Muscle of leg (tissue), 11 donors: ENCODE results near the gene DTYMK. TPM values are rescaled to one million over a fixed set of nuclear protein-coding genes. Genes with fewer than 3 reads are reported as not detected.

Source experiments
- DNase-seq: peaks from one replicate; pipeline ENCODE4 v3.0.0; 2013
- H3K27ac ChIP-seq: one replicate; pipeline ENCODE4 v1.5.1; 2013; ENCODE audit warnings: mild to moderate bottlenecking, low read length, control low read depth
- H3K27me3 ChIP-seq: one replicate; pipeline ENCODE4 v1.6.1; 2013; ENCODE audit warnings: low read length; ENCODE audit not compliant: control insufficient read depth, insufficient read depth
- H3K36me3 ChIP-seq: one replicate; pipeline ENCODE4 v1.6.1; 2013; ENCODE audit warnings: low read length; ENCODE audit not compliant: control insufficient read depth, insufficient read depth
- H3K4me1 ChIP-seq: one replicate; pipeline ENCODE4 v1.6.1; 2013; ENCODE audit warnings: low read length; ENCODE audit not compliant: control insufficient read depth, insufficient read depth
- H3K4me3 ChIP-seq: one replicate; pipeline ENCODE4 v1.5.1; 2013; ENCODE audit warnings: low read length, control low read depth
- H3K9me3 ChIP-seq: replicated peaks from 2 replicates; pipeline ENCODE4 v1.6.1; 2013; ENCODE audit warnings: low read depth, low read length; ENCODE audit not compliant: control insufficient read depth
- WGBS: methylation state at CpG from one replicate; pipeline ENCODE4 v1.1.5; 2013; ENCODE audit warnings: missing lambda C conversion rate; ENCODE audit not compliant: insufficient coverage; 5-methylcytosine and 5-hydroxymethylcytosine counted together
- polyA plus RNA-seq, 8 donors: library from polyadenylated mRNA; unstranded; fragments of 120-200 nt; gene quantifications; one replicate each; pipeline versions ENCODE4 v1.2.1 to v1.2.3, GENCODE V29; 2013; ENCODE audit warnings: inconsistent platforms in 1 of 8, low replicate concordance in 1 of 8; ENCODE audit not compliant: insufficient read length in 8 of 8, insufficient read depth in 1 of 8
- total RNA-seq: library from RNA; stranded (reverse); fragments of 120-200 nt; gene quantifications from one replicate; pipeline ENCODE4 v1.2.4, GENCODE V29; 2013

Gene DTYMK
- total and polyA plus RNA-seq, 9 donors = 22.7 to 35.1 (median 28.5) TPM

- peaks cover 55% of the 10 kb centered on the region for H3K36me3 ChIP-seq
- WGBS = 96% methylated on average over 10 of the region's 13 CpGs
- no peaks in the 10 kb centered on the region for H3K27me3 ChIP-seq
- no peak for DNase-seq
- no peak overlapping the region for H3K27ac ChIP-seq
- peaks cover 4% of the 10 kb centered on the region for H3K4me1 ChIP-seq
- no peak overlapping the region for H3K4me3 ChIP-seq
- no peaks in the 10 kb centered on the region for H3K9me3 ChIP-seq
Observed at GRCh38 chr2:241653210-241653750, 33.3 kb downstream of the DTYMK start.

DNA sequence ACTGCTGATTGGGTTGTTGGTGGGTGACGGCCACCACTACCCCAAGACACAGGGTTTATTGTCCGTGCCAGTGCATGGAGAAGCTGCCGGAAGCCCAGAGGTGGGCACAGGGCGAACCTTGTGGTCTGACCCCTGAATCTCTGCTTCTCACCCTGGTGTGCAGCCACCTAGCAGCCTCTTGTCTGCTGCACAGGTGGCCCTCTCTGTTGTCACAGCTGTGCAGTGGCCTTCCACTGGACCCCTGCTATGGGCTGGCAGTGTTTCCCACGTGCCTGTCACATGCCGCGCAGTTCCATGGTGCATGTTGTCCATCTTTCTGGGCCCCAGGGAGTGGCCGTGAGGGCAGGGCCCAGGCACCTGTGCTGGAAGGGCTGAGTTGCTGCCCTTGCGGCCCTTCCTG, 33.9 kb downstream of the DTYMK start:
- no peaks in the 10 kb centered on the region for H3K9me3 ChIP-seq
- no peaks in the 10 kb centered on the region for H3K27me3 ChIP-seq
- H3K27ac ChIP-seq = no peak overlapping the region
- peaks cover 4% of the 10 kb centered on the region for H3K4me1 ChIP-seq
- DNase-seq = no peak
- no peak overlapping the region for H3K4me3 ChIP-seq
- WGBS = 94% methylated on average over 9 of the region's 9 CpGs
- H3K36me3 ChIP-seq = peaks cover 52% of the 10 kb centered on the region

GRCh38 chr2:241652142-241652541, 34.5 kb downstream of the DTYMK start:
- WGBS = 96% methylated on average over 4 of the region's 9 CpGs
- Histone ChIP-seq H3K4me3 (no peak overlapping the region), H3K27me3 (no peaks in the 10 kb centered on the region), H3K27ac (no peak overlapping the region), H3K9me3 (no peaks in the 10 kb centered on the region), H3K4me1 (peaks cover 4% of the 10 kb centered on the region), H3K36me3 (peaks cover 46% of the 10 kb centered on the region)
- DNase-seq = no peak

DNA sequence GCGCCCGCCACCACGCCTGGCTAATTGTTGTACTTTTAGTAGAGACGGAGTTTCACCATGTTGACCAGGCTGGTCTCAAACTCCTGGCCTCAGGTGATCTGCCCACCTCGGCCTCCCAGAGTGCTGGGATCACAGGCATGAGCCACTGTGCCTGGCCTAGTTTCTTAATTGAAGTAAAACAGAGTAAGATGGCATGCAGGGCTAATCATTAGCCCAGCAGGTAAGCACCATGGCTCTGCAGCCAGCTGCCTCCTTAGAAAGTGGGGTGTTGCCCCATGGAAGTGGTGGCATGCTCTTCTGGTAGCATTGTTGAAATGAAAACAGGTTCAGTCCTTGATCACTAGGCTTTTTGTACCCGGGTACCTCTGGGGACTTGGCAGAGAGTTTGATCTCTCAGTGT, 36.7 kb downstream of the DTYMK start:
- H3K4me3 ChIP-seq = no peak overlapping the region
- peaks cover 33% of the 10 kb centered on the region for H3K36me3 ChIP-seq
- H3K27ac ChIP-seq = no peak overlapping the region
- WGBS = 90% methylated on average over 2 of the region's 6 CpGs
- no peak for DNase-seq
- peaks cover 4% of the 10 kb centered on the region for H3K4me1 ChIP-seq
- no peaks in the 10 kb centered on the region for H3K9me3 ChIP-seq
- H3K27me3 ChIP-seq = no peaks in the 10 kb centered on the region

DNA sequence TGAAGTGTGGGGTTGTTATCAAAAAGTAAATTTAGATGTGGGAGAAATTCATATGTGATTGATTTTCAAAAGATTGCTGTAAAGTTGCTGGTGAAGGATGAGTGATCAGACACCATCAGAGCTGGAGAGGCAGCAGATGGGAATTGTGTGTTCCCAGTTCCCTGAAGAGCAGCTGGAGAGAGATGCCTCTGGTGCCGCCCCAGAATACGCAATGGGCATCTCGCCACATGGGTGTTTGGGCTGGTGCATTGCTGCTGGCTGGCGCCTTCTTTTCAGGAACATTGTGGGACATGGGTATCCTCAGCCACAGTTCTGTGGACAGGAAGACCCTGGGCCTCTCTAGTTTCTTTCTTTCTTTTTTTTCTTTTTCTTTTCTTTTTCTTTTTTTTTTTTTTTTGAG, 37.2 kb downstream of the DTYMK start:
- H3K4me1 ChIP-seq = peaks cover 4% of the 10 kb centered on the region
- H3K27ac ChIP-seq = no peak overlapping the region
- no peaks in the 10 kb centered on the region for H3K27me3 ChIP-seq
- peaks cover 28% of the 10 kb centered on the region for H3K36me3 ChIP-seq
- 92% methylated on average over 4 of the region's 4 CpGs for WGBS
- H3K9me3 ChIP-seq = no peaks in the 10 kb centered on the region
- peak; percentile 24 for DNase-seq
- H3K4me3 ChIP-seq = no peak overlapping the region

DNA sequence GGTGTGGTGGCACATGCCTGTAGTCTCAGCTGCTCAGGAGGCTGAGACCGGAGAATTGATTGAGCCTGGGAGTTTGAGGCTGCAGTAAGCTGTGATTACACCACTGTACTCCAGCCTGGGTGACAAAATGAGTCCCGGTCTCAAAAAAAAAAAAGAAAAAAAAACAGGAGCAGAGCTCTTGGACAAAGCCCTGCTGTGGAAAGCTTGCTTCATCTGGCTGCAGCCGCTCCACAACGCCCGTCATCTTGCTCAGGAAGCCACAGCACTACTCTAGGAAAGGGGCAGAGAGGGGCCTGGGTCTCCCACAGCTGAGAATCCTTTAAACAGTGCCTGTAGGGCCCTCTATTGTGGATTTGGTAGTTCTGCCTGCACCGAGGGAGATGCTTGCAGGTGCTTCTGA, 38.2 kb downstream of the DTYMK start:
- H3K27me3 ChIP-seq = no peaks in the 10 kb centered on the region
- H3K36me3 ChIP-seq = peaks cover 23% of the 10 kb centered on the region
- 69% methylated on average over 6 of the region's 6 CpGs for WGBS
- DNase-seq = no peak
- H3K27ac ChIP-seq = no peak overlapping the region
- no peaks in the 10 kb centered on the region for H3K9me3 ChIP-seq
- H3K4me1 ChIP-seq = peaks cover 4% of the 10 kb centered on the region
- H3K4me3 ChIP-seq = no peak overlapping the region

DNA sequence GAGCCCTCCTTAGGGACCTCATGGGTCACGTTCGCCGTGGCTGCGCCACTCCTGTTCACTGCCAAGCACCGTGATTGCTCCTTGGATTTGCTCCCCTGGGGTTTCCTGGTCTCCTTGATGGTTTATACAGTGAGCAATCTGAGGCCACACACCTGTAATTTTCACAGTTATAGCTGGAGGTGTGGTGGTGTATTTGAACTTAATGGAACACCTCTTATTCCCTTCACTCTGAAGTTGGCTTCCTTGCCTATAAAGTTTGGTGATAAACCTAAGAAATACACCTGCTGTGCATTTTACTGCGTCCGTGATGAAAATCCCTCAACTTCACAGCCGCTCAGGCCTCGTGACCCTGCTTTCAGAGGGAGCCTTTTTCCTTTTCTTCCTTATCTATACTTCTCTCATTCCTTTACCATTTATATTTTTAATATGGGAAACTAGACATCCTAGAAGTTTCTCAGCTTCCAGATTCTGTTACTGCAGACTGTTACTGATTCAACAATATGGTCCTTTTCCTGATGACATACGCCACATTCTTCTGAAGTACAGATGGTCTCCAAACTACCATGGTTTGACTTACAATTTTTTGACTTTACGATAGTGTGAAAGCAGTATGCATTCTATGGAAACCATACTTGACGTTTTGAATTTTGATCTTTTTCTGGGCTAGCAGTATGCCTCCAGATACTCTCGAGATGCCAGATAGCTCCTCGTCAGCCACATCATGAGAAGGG, 40.5 kb downstream of the DTYMK start:
- H3K36me3 ChIP-seq = no peaks in the 10 kb centered on the region
- H3K27ac ChIP-seq = no peak overlapping the region
- H3K4me1 ChIP-seq = peaks cover 9% of the 10 kb centered on the region
- no peaks in the 10 kb centered on the region for H3K27me3 ChIP-seq
- H3K9me3 ChIP-seq = no peaks in the 10 kb centered on the region
- no peak overlapping the region for H3K4me3 ChIP-seq
- DNase-seq = no peak
- WGBS = 67% methylated on average over 4 of the region's 14 CpGs

GRCh38 chr2:241645056-241645914, 41.3 kb downstream of the DTYMK start:
- H3K36me3 ChIP-seq = no peaks in the 10 kb centered on the region
- H3K27ac ChIP-seq = no peak overlapping the region
- no peak for DNase-seq
- no peaks in the 10 kb centered on the region for H3K27me3 ChIP-seq
- H3K9me3 ChIP-seq = no peaks in the 10 kb centered on the region
- 85% methylated on average over 22 of the region's 26 CpGs for WGBS
- peaks cover 16% of the 10 kb centered on the region for H3K4me1 ChIP-seq
- no peak overlapping the region for H3K4me3 ChIP-seq

- Histone ChIP-seq H3K27me3 (no peaks in the 10 kb centered on the region), H3K27ac (peak overlapping the region; percentile 67), H3K4me1 (peaks cover 21% of the 10 kb centered on the region), H3K36me3 (peaks cover 15% of the 10 kb centered on the region), H3K9me3 (peaks cover 3% of the 10 kb centered on the region), H3K4me3 (no peak overlapping the region)
- WGBS = 100% methylated on average over 1 of the region's 2 CpGs
- DNase-seq = peak; percentile 38
Observed at GRCh38 chr2:241641631-241642030, 45.0 kb downstream of the DTYMK start.

- Histone ChIP-seq H3K36me3 (peaks cover 15% of the 10 kb centered on the region), H3K4me3 (no peak overlapping the region), H3K27me3 (no peaks in the 10 kb centered on the region), H3K9me3 (peaks cover 3% of the 10 kb centered on the region), H3K27ac (no peak overlapping the region), H3K4me1 (peaks cover 25% of the 10 kb centered on the region)
- no peak for DNase-seq
- WGBS = 86% methylated on average over 7 of the region's 8 CpGs
Observed at GRCh38 chr2:241640165-241640795, 46.3 kb downstream of the DTYMK start.
